Measurements from ENCODE around the gene ASS1.

GRCh38 chr9:130458804-130459067, 14.0 kb downstream of the ASS1 start:
- no peak for TF ChIP-seq EZH2 (IDR thresholded peaks at IDR 0.05)
- no peak for TF ChIP-seq POLR2AphosphoS5 (IDR thresholded peaks at IDR 0.05; ENCODE audit: borderline replicate concordance, low read depth, low read length)
